H1 (cell line): ENCODE measurements around the gene PCBP1. TPM values are rescaled to one million over a fixed set of nuclear protein-coding genes. Genes with fewer than 3 reads are reported as not detected.

Experiments
- BCL11A ChIP-seq, 2 experiments: IDR thresholded peaks; one replicate each; pipeline ENCODE4 v1.6.1; 2011; ENCODE audit warnings: low read depth in 2 of 2, low read length in 2 of 2, mild to moderate bottlenecking in 2 of 2
- BRCA1 ChIP-seq: IDR thresholded peaks from 2 replicates; pipeline ENCODE4 v1.6.1; 2012; ENCODE audit warnings: low read depth, low read length, improper control_type of control experiment
- HDAC6 ChIP-seq: IDR thresholded peaks from one replicate; pipeline ENCODE4 v1.7.1; 2012; ENCODE audit warnings: low read depth, mild to moderate bottlenecking, inconsistent platforms, low read length, moderate library complexity
- SIN3A ChIP-seq, 2 experiments: IDR thresholded peaks in 1 of 2; conservative IDR thresholded peaks in 1 of 2; 2 replicates each; pipeline ENCODE4 v1.6.1; 2011 to 2012; ENCODE audit warnings: low read length in 2 of 2, improper control_type of control experiment in 1 of 2, low read depth in 1 of 2, mild to moderate bottlenecking in 1 of 2
- SRF ChIP-seq: IDR thresholded peaks from 2 replicates; pipeline ENCODE4 v1.6.1; 2011; ENCODE audit warnings: mild to moderate bottlenecking, low read depth, low read length, moderate library complexity
- SUZ12 ChIP-seq: fragments of 200-600 bp; sonication (generic); IDR thresholded peaks from 2 replicates; pipeline ENCODE4 v1.6.1; 2012; ENCODE audit warnings: mild to moderate bottlenecking, inconsistent platforms, low read length, moderate library complexity, mixed read lengths
- TAF1 ChIP-seq: IDR thresholded peaks from 2 replicates; pipeline ENCODE4 v1.6.1; 2011; ENCODE audit warnings: mild to moderate bottlenecking, low read depth, low read length
- polyA plus RNA-seq, 7 experiments: library from polyadenylated mRNA; depleted of rRNA in 3 of 7; stranded (reverse) in 5 of 7; unstranded in 2 of 7; fragments of >200 nt in 5 of 7; fragments of 200-250 nt in 2 of 7; gene quantifications; 1 replicate in 5 of 7; 2 replicates in 1 of 7; 4 replicates in 1 of 7; pipeline versions ENCODE4 v1.2.1 to v1.2.3, GENCODE V29; 2011 to 2013; ENCODE audit warnings: missing spikeins in 2 of 7, mixed read lengths in 2 of 7
- total RNA-seq: library from RNA; stranded (reverse); fragmentation: NEBNext Ultra II Directional; extraction: Animal tissue kit (Norgen Biotek cat#: 25700); gene quantifications from 2 replicates; pipeline ENCODE4 v1.2.1, GENCODE V29; 2021

The PCBP1 gene
- total and polyA plus RNA-seq, 2 of the 8 experiments (the other 6 are each of a cell fraction or from before 2014, with no cell fraction given), result 279 to 493 TPM

- TF ChIP-seq TAF1 (no peak), HDAC6 (no peak), SUZ12 (no peak), SRF (no peak), BCL11A (IDR thresholded peaks at IDR 0.05; ENCODE audit: low read depth in 2 of 2, low read length in 2 of 2) (no peak), BRCA1 (no peak), SIN3A (conservative IDR thresholded peaks at IDR 0.05 in 1 of 2, IDR thresholded peaks at IDR 0.05 in 1 of 2; ENCODE audit: low read depth in 1 of 2, low read length in 2 of 2) (no peak)
Observed at GRCh38 chr2:70098032-70098431, 10.8 kb downstream of the PCBP1 start (continued).
